Measurements from ENCODE around the gene KIAA0408.

Gene KIAA0408

GRCh38 chr6:127471379-127472255 is 12.4 kb upstream of the KIAA0408 start (continued):
- TF ChIP-seq PRDM2 (tag by site-specific recombination; IDR thresholded peaks at IDR 0.05; ENCODE audit: borderline replicate concordance) (no peak), ZNF37A (tag by site-specific recombination; IDR thresholded peaks at IDR 0.05) (no peak), SETDB1 (IDR thresholded peaks at IDR 0.05; ENCODE audit: insufficient read length, low read length) (no peak), ZNF274 (IDR thresholded peaks at IDR 0.05; ENCODE audit: low read length) (no peak), ZNF274 (tag by site-specific recombination; IDR thresholded peaks at IDR 0.05; ENCODE audit: borderline replicate concordance) (no peak), ZSCAN5A (tag by site-specific recombination; IDR thresholded peaks at IDR 0.05) (no peak), ZSCAN23 (tag by site-specific recombination; IDR thresholded peaks at IDR 0.05) (no peak), PBX3 (CRISPR knock-in tag; IDR thresholded peaks at IDR 0.05) (no peak), ZNF449 (tag by site-specific recombination; IDR thresholded peaks at IDR 0.05) (no peak), ZBTB7A (tag by site-specific recombination; IDR thresholded peaks at IDR 0.05; ENCODE audit: low read depth) (no peak), PATZ1 (tag by site-specific recombination; IDR thresholded peaks at IDR 0.05) (no peak)

GRCh38 chr6:127468936-127469335 is 9.7 kb upstream of the KIAA0408 start:
- no peaks in the 10 kb centered on the region; a peak in 1 of 3 replicates for H3K36me3 ChIP-seq (ENCODE audit: control insufficient read depth in 2 of 2, insufficient read depth in 1 of 2, low read length in 2 of 2)
- H3K4me1 ChIP-seq (ENCODE audit: control insufficient read depth, insufficient read depth, low read length) = no peaks in the 10 kb centered on the region
- no peak overlapping the region for H3K27ac ChIP-seq (ENCODE audit: extremely low read depth, low read depth, low read length)
- POLR2A ChIA-PET = no interaction called here
- CTCF ChIA-PET = interaction anchor here (0.7 to 1.0 kb wide), 5 partner anchors 10 to 72 kb away, joined by 3 to 4 read pairs (median 3); partner anchors contain the start of gene KIAA0408
- no peak overlapping the region for H3K4me3 ChIP-seq (ENCODE audit: low read depth, low read length)
- H3K9me3 ChIP-seq (ENCODE audit: control insufficient read depth, insufficient read depth, low read depth, low read length) = no peaks in the 10 kb centered on the region
- TF ChIP-seq ZSCAN16 (tag by site-specific recombination; IDR thresholded peaks at IDR 0.05) = no peak
- TF ChIP-seq FEZF1 (tag by site-specific recombination; IDR thresholded peaks at IDR 0.05) = no peak
- TF ChIP-seq CTCF (tag by site-specific recombination; IDR thresholded peaks at IDR 0.05) = no peak
- TF ChIP-seq ZNF600 (tag by site-specific recombination; IDR thresholded peaks at IDR 0.05) = no peak
- TF ChIP-seq ZNF645 (tag by site-specific recombination; IDR thresholded peaks at IDR 0.05) = no peak
- TF ChIP-seq INSM2 (tag by site-specific recombination; IDR thresholded peaks at IDR 0.05) = no peak
- no peak for TF ChIP-seq ZNF48 (tag by site-specific recombination; IDR thresholded peaks at IDR 0.05)
